Smooth muscle cell (in vitro differentiated cells): Measurements from ENCODE around the gene SNX9. TPM values are rescaled to one million over a fixed set of nuclear protein-coding genes. Genes with fewer than 3 reads are reported as not detected.

Experiments
- DNase-seq: peaks from one replicate; lab custom pipeline; 2025; ENCODE audit not compliant: unreplicated experiment; lab: John Stamatoyannopoulos, UW
- H2AFZ ChIP-seq: fragments of 200-600 bp; sonication (generic); 2 replicates; pipeline ENCODE4 v1.6.0; 2016; ENCODE audit warnings: antibody characterized with exemption, low read depth, mild to moderate bottlenecking
- H3F3A ChIP-seq: fragments of 200-600 bp; sonication (generic); 2 replicates; pipeline ENCODE4 v1.6.0; 2017; ENCODE audit warnings: antibody characterized with exemption, low read depth
- H3K27ac ChIP-seq: fragments of 200-600 bp; sonication (generic); 2 replicates; pipeline ENCODE4 v1.5.1; 2016; ENCODE audit warnings: low read depth, mild to moderate bottlenecking
- H3K27me3 ChIP-seq: fragments of 200-600 bp; sonication (generic); 2 replicates; pipeline ENCODE4 v1.6.1; 2016; ENCODE audit warnings: low read depth, mild to moderate bottlenecking
- H3K36me3 ChIP-seq: fragments of 200-600 bp; sonication (generic); 2 replicates; pipeline ENCODE4 v1.5.1; 2016; ENCODE audit warnings: low read depth
- H3K4me1 ChIP-seq: fragments of 200-600 bp; sonication (generic); 2 replicates; pipeline ENCODE4 v1.5.1; 2016; ENCODE audit warnings: low read depth
- H3K4me2 ChIP-seq: fragments of 200-600 bp; sonication (generic); 2 replicates; pipeline ENCODE4 v1.6.0; 2016; ENCODE audit warnings: mild to moderate bottlenecking
- H3K4me3 ChIP-seq: fragments of 200-600 bp; sonication (generic); 2 replicates; pipeline ENCODE4 v1.5.1; 2016; ENCODE audit warnings: mild to moderate bottlenecking
- H3K79me2 ChIP-seq: fragments of 200-600 bp; sonication (generic); 2 replicates; pipeline ENCODE4 v1.6.0; 2016; ENCODE audit warnings: low read depth, mild to moderate bottlenecking
- H3K9ac ChIP-seq: fragments of 200-600 bp; sonication (generic); 2 replicates; pipeline ENCODE4 v1.6.0; 2016; ENCODE audit warnings: low read depth
- H3K9me3 ChIP-seq: fragments of 200-600 bp; sonication (generic); replicated peaks from 2 replicates; pipeline ENCODE4 v1.5.1; 2016; ENCODE audit warnings: low read depth
- H4K20me1 ChIP-seq: fragments of 200-600 bp; sonication (generic); 2 replicates; pipeline ENCODE4 v1.6.0; 2016; ENCODE audit warnings: low read depth
- WGBS: methylation state at CpG from one replicate; pipeline ENCODE4 v1.1.7; 2016; ENCODE audit warnings: low lambda C conversion rate; 5-methylcytosine and 5-hydroxymethylcytosine counted together
- polyA plus RNA-seq: library from polyadenylated mRNA; unstranded; fragments of >200 nt; fragmentation: Nextera tagmentation; extraction: Ambion mirVana; gene quantifications from 2 replicates; pipeline ENCODE4 v1.2.1, GENCODE V29; 2016
- total RNA-seq: library from RNA; depleted of rRNA; stranded (reverse); fragments of >200 nt; gene quantifications from 2 replicates; pipeline ENCODE4 v1.2.3, GENCODE V29; 2014
- TF ChIP-seq, protein P1 (sequence below): fragments of 200-600 bp; sonication (generic); IDR thresholded peaks from 2 replicates; pipeline ENCODE4 v1.5.1; 2017; ENCODE audit warnings: borderline replicate concordance, mild to moderate bottlenecking, antibody characterized with exemption; ENCODE audit not compliant: insufficient read depth, poor library complexity, severe bottlenecking

SNX9 gene
- total and polyA plus RNA-seq, 2 experiments from 2014 or later = 28.9 to 29.0 TPM

DNA sequence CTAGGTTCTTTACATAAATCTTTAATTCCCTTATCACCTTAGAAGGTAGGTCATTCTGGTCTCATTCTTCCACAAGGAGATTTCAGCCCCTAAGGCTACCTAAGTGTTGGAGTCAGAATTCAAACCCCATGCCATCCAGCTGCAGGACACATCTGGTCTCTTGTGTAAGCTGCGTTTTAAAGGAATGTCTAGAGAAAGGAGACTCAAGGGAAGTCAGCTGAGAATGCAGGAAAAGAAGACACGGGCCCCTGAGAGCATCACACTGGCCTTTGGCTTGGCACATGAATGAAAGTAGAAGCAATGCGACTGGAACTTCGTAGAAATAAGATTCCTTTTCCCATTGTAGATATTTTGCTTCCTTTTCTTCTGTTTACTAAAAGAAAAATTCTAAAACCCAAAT is 82.0 kb downstream of the SNX9 start:
- no peak for DNase-seq
- peaks cover 14% of the 10 kb centered on the region for H3K4me1 ChIP-seq
- TF ChIP-seq, protein P1, sequence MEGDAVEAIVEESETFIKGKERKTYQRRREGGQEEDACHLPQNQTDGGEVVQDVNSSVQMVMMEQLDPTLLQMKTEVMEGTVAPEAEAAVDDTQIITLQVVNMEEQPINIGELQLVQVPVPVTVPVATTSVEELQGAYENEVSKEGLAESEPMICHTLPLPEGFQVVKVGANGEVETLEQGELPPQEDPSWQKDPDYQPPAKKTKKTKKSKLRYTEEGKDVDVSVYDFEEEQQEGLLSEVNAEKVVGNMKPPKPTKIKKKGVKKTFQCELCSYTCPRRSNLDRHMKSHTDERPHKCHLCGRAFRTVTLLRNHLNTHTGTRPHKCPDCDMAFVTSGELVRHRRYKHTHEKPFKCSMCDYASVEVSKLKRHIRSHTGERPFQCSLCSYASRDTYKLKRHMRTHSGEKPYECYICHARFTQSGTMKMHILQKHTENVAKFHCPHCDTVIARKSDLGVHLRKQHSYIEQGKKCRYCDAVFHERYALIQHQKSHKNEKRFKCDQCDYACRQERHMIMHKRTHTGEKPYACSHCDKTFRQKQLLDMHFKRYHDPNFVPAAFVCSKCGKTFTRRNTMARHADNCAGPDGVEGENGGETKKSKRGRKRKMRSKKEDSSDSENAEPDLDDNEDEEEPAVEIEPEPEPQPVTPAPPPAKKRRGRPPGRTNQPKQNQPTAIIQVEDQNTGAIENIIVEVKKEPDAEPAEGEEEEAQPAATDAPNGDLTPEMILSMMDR = no peak
- H3K27me3 ChIP-seq = no peaks in the 10 kb centered on the region
- no peak overlapping the region for H3K4me2 ChIP-seq
- no peak overlapping the region for H3K27ac ChIP-seq
- H3K4me3 ChIP-seq = no peak overlapping the region
- no peaks in the 10 kb centered on the region for H3K9me3 ChIP-seq
- H3F3A ChIP-seq = no peaks in the 10 kb centered on the region
- H3K79me2 ChIP-seq = no peaks in the 10 kb centered on the region
- no peak overlapping the region for H3K9ac ChIP-seq
- H4K20me1 ChIP-seq = peaks cover 3% of the 10 kb centered on the region
- WGBS = 83% methylated on average over 4 of the region's 4 CpGs
- H2AFZ ChIP-seq = no peak overlapping the region
- peaks cover 4% of the 10 kb centered on the region for H3K36me3 ChIP-seq

GRCh38 chr6:157905590-157906342 is 82.7 kb downstream of the SNX9 start:
- H3K9me3 ChIP-seq = no peaks in the 10 kb centered on the region
- H3K4me3 ChIP-seq = no peak overlapping the region
- peaks cover 14% of the 10 kb centered on the region for H3K4me1 ChIP-seq
- H2AFZ ChIP-seq = no peak overlapping the region
- no peaks in the 10 kb centered on the region for H3F3A ChIP-seq
- H3K4me2 ChIP-seq = no peak overlapping the region
- no peak overlapping the region for H3K27ac ChIP-seq
- peaks cover 3% of the 10 kb centered on the region for H4K20me1 ChIP-seq
- H3K36me3 ChIP-seq = peaks cover 12% of the 10 kb centered on the region
- H3K79me2 ChIP-seq = no peaks in the 10 kb centered on the region
- TF ChIP-seq, protein P1 = no peak
- H3K9ac ChIP-seq = no peak overlapping the region
- 86% methylated on average over 11 of the region's 11 CpGs for WGBS
- no peaks in the 10 kb centered on the region for H3K27me3 ChIP-seq
- no peak for DNase-seq

DNA sequence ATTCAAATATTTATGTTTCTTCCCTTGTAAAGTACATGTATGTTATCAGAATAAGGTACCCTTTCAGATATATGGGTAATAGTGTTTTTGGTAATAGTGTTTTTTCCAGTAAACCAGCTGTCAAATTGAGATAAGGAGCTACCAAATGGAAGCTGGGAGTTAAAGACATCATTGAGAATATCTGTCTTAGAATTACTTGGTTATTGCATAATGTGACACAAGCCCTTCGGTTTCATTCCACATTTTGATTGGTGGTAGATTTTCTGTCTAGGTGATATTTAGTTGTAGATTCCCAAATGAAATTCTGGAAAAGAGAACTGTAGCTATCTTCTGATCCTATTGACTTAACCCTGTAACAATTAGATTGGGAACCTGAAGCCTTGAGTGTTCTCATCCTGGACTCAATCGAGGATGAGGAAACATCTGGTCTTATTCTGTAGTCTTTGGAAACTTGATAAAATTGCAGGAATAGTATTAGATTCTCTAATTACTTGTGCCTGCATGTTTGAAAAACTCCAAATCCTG is 83.6 kb downstream of the SNX9 start:
- TF ChIP-seq, protein P1 = no peak
- H3K36me3 ChIP-seq = peaks cover 12% of the 10 kb centered on the region
- no peak overlapping the region for H3K4me2 ChIP-seq
- 79% methylated on average over 2 of the region's 2 CpGs for WGBS
- H3K27me3 ChIP-seq = no peaks in the 10 kb centered on the region
- H3K27ac ChIP-seq = no peak overlapping the region
- no peaks in the 10 kb centered on the region for H3K79me2 ChIP-seq
- peaks cover 14% of the 10 kb centered on the region for H3K4me1 ChIP-seq
- H3F3A ChIP-seq = no peaks in the 10 kb centered on the region
- DNase-seq = no peak
- H3K9me3 ChIP-seq = no peaks in the 10 kb centered on the region
- no peak overlapping the region for H3K4me3 ChIP-seq
- no peaks in the 10 kb centered on the region for H4K20me1 ChIP-seq
- H2AFZ ChIP-seq = no peak overlapping the region
- no peak overlapping the region for H3K9ac ChIP-seq
